ENCODE results near the gene CDKN2B. TPM values are rescaled to one million over a fixed set of nuclear protein-coding genes. Genes with fewer than 3 reads are reported as not detected.

Gene CDKN2B
- total and polyA plus RNA-seq, 2 of the 4 experiments (the other 2 are of a cell fraction), result 3.6 to 8.2 TPM

- Histone ChIP-seq H3K14ac (replicated peaks; ENCODE audit: low read depth, low read length) (no peak overlapping the region), H3K27ac (ENCODE audit: insufficient read depth, low read length) (no peak overlapping the region), H4K91ac (ENCODE audit: insufficient read depth, low read depth, low read length) (no peak overlapping the region), H3K79me1 (ENCODE audit: low read depth in 1 of 2, low read length in 2 of 2) (peaks cover 11 to 12% of the 10 kb centered on the region in 2 experiments), H3K4ac (ENCODE audit: low read depth, low read length) (no peak overlapping the region), H4K8ac (ENCODE audit: low read depth in 2 of 2, low read length in 2 of 2) (no peak overlapping the region), H4K5ac (ENCODE audit: low read depth, low read length) (no peak overlapping the region), H2BK15ac (ENCODE audit: low read depth, low read length) (no peak overlapping the region), H4K20me1 (ENCODE audit: insufficient read depth, low read length) (no peaks in the 10 kb centered on the region), H3K4me2 (ENCODE audit: low read depth, low read length) (no peak overlapping the region), H3K56ac (ENCODE audit: extremely low read depth, insufficient read depth, low read length) (no peak overlapping the region), H3K4me1 (ENCODE audit: control insufficient read depth, insufficient read depth, low read length) (peaks cover 8% of the 10 kb centered on the region; the same call in 1 of the 2 replicates), H3K9ac (ENCODE audit: low read depth, low read length) (no peak overlapping the region), H3K9me3 (ENCODE audit: control insufficient read depth, insufficient read depth, low read length) (no peaks in the 10 kb centered on the region), H3K36me3 (ENCODE audit: control insufficient read depth, insufficient read depth, low read length) (peaks cover 3% of the 10 kb centered on the region; the same call in 1 of the 2 replicates), H3K27me3 (ENCODE audit: control insufficient read depth, insufficient read depth, low read length) (no peaks in the 10 kb centered on the region), H2BK5ac (ENCODE audit: low read depth, low read length, poor library complexity, severe bottlenecking) (no peak overlapping the region), H2AK5ac (ENCODE audit: low read depth, low read length) (no peak overlapping the region), H2AK9ac (replicated peaks; ENCODE audit: low read depth, low read length, poor library complexity) (no peak overlapping the region), H3K4me3 (ENCODE audit: insufficient read depth, low read depth, low read length) (no peak overlapping the region), H3K18ac (ENCODE audit: low read depth, low read length) (no peak overlapping the region), H3K23ac (ENCODE audit: low read depth, low read length) (no peak overlapping the region), H2BK120ac (ENCODE audit: low read depth, low read length) (no peak overlapping the region), H2AFZ (replicated peaks; ENCODE audit: low read length, poor library complexity) (no peak overlapping the region), H3K9me1 (ENCODE audit: insufficient read depth, low read length) (no peaks in the 10 kb centered on the region), H2BK20ac (ENCODE audit: low read depth, low read length) (no peak overlapping the region)
- no TSS peak for BruUV-seq (replicated peaks)
- TF ChIP-seq NFE2L2 (IDR thresholded peaks at IDR 0.05; ENCODE audit: low read depth, low read length) (no peak), SMC3 (IDR thresholded peaks at IDR 0.05; ENCODE audit: low read depth, low read length) (no peak)
- DNase-seq (no peak), ATAC-seq (ENCODE audit: low read depth) (no peak)
- ChIA-PET POLR2A (ENCODE audit: unreplicated experiment) (no interaction called here), CTCF (no interaction called here)
- WGBS, 2 experiments (ENCODE audit: extremely low coverage in 2 of 2, insufficient read length in 1 of 2), result no CpG with 5 or more reads among the region's 1 CpG
- intact Hi-C loops (cut with micrococcal nuclease), result no loop called here
- dilution Hi-C loops (cut with HindIII; ENCODE audit: low sequenced_read_pairs, unreplicated experiment), result no loop called here
- in situ Hi-C loops (cut with MboI; ENCODE audit: low sequenced_read_pairs), result loop anchor here (25.0 kb wide), 1 partner anchor 665 kb away; the partner anchor contains the start of gene KLHL9
Observed at GRCh38 chr9:22002038-22002437, 7.1 kb downstream of the CDKN2B start.

All from IMR-90 (cell line).